K562 (cell line): ENCODE results near the gene KRTAP6-2.

ENCODE experiments used
- ELF1 ChIP-seq: fragments of 200-800 bp; sonication (Bioruptor generic); IDR thresholded peaks from 2 replicates; pipeline ENCODE4 v1.6.1; 2016; ENCODE audit warnings: missing genetic modification characterization, missing compliant biosample characterization
- FOXP1 ChIP-seq: sonication (generic); formaldehyde crosslinking; IDR thresholded peaks from 2 replicates; pipeline ENCODE4 v1.8.0; 2022; ENCODE audit warnings: mild to moderate bottlenecking, missing genetic modification reagents
- NFXL1 ChIP-seq: fragments of 450-650 bp; formaldehyde crosslinking; IDR thresholded peaks from 2 replicates; pipeline ENCODE4 v1.4.0; 2021; ENCODE audit warnings: mild to moderate bottlenecking
- PURB ChIP-seq: sonication (generic); formaldehyde crosslinking; IDR thresholded peaks from 2 replicates; pipeline ENCODE4 v1.9.0; 2021; ENCODE audit warnings: low read depth, mild to moderate bottlenecking, missing genetic modification reagents
- SETDB1 ChIP-seq: IDR thresholded peaks from one replicate; pipeline ENCODE4 v1.6.1; 2012; ENCODE audit warnings: low read length, control low read depth, inconsistent platforms
- ZBED1 ChIP-seq: IDR thresholded peaks from 2 replicates; pipeline ENCODE4 v1.6.1; 2014
- ZNF175 ChIP-seq: fragments of 200-800 bp; sonication (Bioruptor generic); IDR thresholded peaks from 2 replicates; pipeline ENCODE4 v1.6.1; 2016; ENCODE audit warnings: low read depth, mild to moderate bottlenecking, missing genetic modification characterization, missing compliant biosample characterization
- TF ChIP-seq, protein P1 (sequence below): sonication (generic); formaldehyde crosslinking; IDR thresholded peaks from 2 replicates; pipeline ENCODE4 v1.4.0; 2020; ENCODE audit warnings: mild to moderate bottlenecking, missing genetic modification reagents

DNA sequence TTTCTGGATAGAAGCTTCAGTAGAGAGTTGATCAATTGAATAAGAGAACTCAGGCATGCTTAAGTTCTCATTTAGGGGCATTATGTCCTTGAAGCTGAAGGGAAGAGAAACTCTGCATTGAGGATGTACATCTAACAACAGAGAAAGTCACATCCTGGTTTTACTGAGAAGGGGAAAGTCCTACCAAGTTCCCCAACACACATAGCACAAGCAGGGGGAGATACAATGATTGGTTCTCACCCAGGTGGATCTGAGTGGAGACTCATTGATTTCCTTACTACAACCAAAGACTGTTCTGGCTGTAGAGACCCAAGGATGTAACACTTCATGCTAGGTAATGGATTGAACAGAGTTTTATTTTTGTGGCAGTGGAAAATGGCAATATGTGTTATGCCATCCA is 16.5 kb upstream of the KRTAP6-2 start:
- TF ChIP-seq PURB (no peak), ZBED1 (no peak), SETDB1 (no peak), ZNF175 (CRISPR knock-in tag) (no peak), NFXL1 (CRISPR knock-in tag) (no peak), FOXP1 (no peak), ELF1 (tag) (no peak)
- TF ChIP-seq, protein P1, sequence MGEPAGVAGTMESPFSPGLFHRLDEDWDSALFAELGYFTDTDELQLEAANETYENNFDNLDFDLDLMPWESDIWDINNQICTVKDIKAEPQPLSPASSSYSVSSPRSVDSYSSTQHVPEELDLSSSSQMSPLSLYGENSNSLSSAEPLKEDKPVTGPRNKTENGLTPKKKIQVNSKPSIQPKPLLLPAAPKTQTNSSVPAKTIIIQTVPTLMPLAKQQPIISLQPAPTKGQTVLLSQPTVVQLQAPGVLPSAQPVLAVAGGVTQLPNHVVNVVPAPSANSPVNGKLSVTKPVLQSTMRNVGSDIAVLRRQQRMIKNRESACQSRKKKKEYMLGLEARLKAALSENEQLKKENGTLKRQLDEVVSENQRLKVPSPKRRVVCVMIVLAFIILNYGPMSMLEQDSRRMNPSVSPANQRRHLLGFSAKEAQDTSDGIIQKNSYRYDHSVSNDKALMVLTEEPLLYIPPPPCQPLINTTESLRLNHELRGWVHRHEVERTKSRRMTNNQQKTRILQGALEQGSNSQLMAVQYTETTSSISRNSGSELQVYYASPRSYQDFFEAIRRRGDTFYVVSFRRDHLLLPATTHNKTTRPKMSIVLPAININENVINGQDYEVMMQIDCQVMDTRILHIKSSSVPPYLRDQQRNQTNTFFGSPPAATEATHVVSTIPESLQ (CRISPR knock-in tag): no peak
